H1 (cell line): ENCODE measurements around the gene ZNF619. TPM values are rescaled to one million over a fixed set of nuclear protein-coding genes. Genes with fewer than 3 reads are reported as not detected.
A peak's percentile ranks its signal among the peaks of the same experiment; 100 is the strongest.

Experiments
- CTCF ChIA-PET: fragments of 300-600 bp; sonication (Branson Sonifier 250); formaldehyde crosslinking; loops from one replicate; lab custom pipeline; 2021; ENCODE audit not compliant: partially characterized antibody; lab: Charles Lee
- POLR2A ChIA-PET: fragments of 300-600 bp; sonication (Branson Sonifier 250); formaldehyde crosslinking; loops from one replicate; lab custom pipeline; 2021; ENCODE audit warnings: inconsistent platforms; ENCODE audit not compliant: partially characterized antibody; lab: Charles Lee
- DNase-seq, 2 experiments: peaks; one replicate each; pipeline versions ENCODE4 v3.0.0 to v3.0.0-alpha.2; 2010 to 2022; ENCODE audit warnings: low spot score in 2 of 2, low read depth in 1 of 2, mixed read lengths in 1 of 2
- FAIRE-seq: peaks from 2 replicates; lab custom pipeline; 2011; peaks lifted over from hg19 to GRCh38; lab: Jason Lieb, UNC
- H2AFZ ChIP-seq: 2 replicates; pipeline ENCODE4 v1.8.1; 2012; ENCODE audit warnings: low read length, inconsistent platforms
- H2AK5ac ChIP-seq: 2 replicates; pipeline ENCODE4 v1.6.1; 2013; ENCODE audit warnings: low read depth, low read length
- H2BK120ac ChIP-seq: replicated peaks from 2 replicates; pipeline ENCODE3; 2013; ENCODE audit warnings: low read depth, low read length, inconsistent platforms
- H2BK12ac ChIP-seq: 2 replicates; pipeline ENCODE4 v1.6.1; 2013; ENCODE audit warnings: low read depth, low read length
- H2BK15ac ChIP-seq: 2 replicates; pipeline ENCODE4 v1.6.1; 2013; ENCODE audit warnings: low read length
- H2BK20ac ChIP-seq: 2 replicates; pipeline ENCODE4 v1.6.1; 2013; ENCODE audit warnings: low read length
- H2BK5ac ChIP-seq: 2 replicates; pipeline ENCODE4 v1.6.1; 2013; ENCODE audit warnings: low read depth, low read length
- H3K14ac ChIP-seq: 2 replicates; pipeline ENCODE4 v1.6.1; 2013; ENCODE audit warnings: inconsistent platforms; ENCODE audit not compliant: insufficient read length
- H3K18ac ChIP-seq: 2 replicates; pipeline ENCODE4 v1.6.1; 2013; ENCODE audit warnings: low read length; ENCODE audit errors: extremely low read depth
- H3K23ac ChIP-seq: 2 replicates; pipeline ENCODE4 v1.6.1; 2013; ENCODE audit warnings: inconsistent platforms; ENCODE audit not compliant: insufficient read length
- H3K23me2 ChIP-seq: 2 replicates; pipeline ENCODE4 v1.6.1; 2013; ENCODE audit warnings: low read depth, low read length
- H3K27ac ChIP-seq: 2 replicates; pipeline ENCODE4 v1.6.1; 2011; ENCODE audit warnings: low read depth, low read length, inconsistent platforms
- H3K27me3 ChIP-seq, 4 experiments: replicated peaks in 1 of 4; 1 replicate in 1 of 4; 2 replicates in 3 of 4; pipeline versions ENCODE4 v1.6.1 to v1.8.1; 2011 to 2013; ENCODE audit warnings: low read length in 3 of 4, mild to moderate bottlenecking in 3 of 4, inconsistent platforms in 2 of 4, mixed read lengths in 2 of 4, moderate library complexity in 1 of 4; ENCODE audit not compliant: control insufficient read depth in 3 of 4, insufficient read depth in 3 of 4; ENCODE audit errors: extremely low read depth in 1 of 4
- H3K36me3 ChIP-seq, 4 experiments: 2 replicates each; pipeline versions ENCODE4 v1.6.1 to v1.8.1; 2011 to 2013; ENCODE audit warnings: mild to moderate bottlenecking in 4 of 4, low read length in 3 of 4, moderate library complexity in 2 of 4, control low read depth in 1 of 4, inconsistent platforms in 1 of 4; ENCODE audit not compliant: insufficient read depth in 4 of 4, control insufficient read depth in 2 of 4
- H3K4ac ChIP-seq: replicated peaks from 2 replicates; pipeline ENCODE3; 2013; ENCODE audit warnings: low read length, low read depth, mixed read lengths, inconsistent platforms; ENCODE audit not compliant: insufficient read length
- H3K4me1 ChIP-seq, 4 experiments: replicated peaks in 1 of 4; 1 replicate in 1 of 4; 2 replicates in 3 of 4; pipeline versions ENCODE4 v1.6.1 to v1.8.1; 2011 to 2013; ENCODE audit warnings: low read length in 3 of 4, inconsistent platforms in 2 of 4, mixed read lengths in 1 of 4; ENCODE audit not compliant: insufficient read depth in 4 of 4, control insufficient read depth in 3 of 4
- H3K4me2 ChIP-seq, 2 experiments: 2 replicates each; pipeline versions ENCODE4 v1.6.1 to v1.8.1; 2011 to 2013; ENCODE audit warnings: low read depth in 2 of 2, low read length in 2 of 2, control low read depth in 1 of 2, inconsistent platforms in 1 of 2, mild to moderate bottlenecking in 1 of 2; ENCODE audit not compliant: insufficient read depth in 1 of 2
- H3K4me3 ChIP-seq, 4 experiments: fragments of 200-600, 300-600 bp in 1 of 4; sonication (generic), shearing (Covaris generic), sonication (Bioruptor Twin) in 1 of 4; 2 replicates each; pipeline versions ENCODE4 v1.5.1 to v1.8.1; 2011 to 2016; ENCODE audit warnings: low read length in 4 of 4, low read depth in 3 of 4, control low read depth in 2 of 4, inconsistent platforms in 2 of 4, mild to moderate bottlenecking in 2 of 4, mixed read lengths in 1 of 4, moderate library complexity in 1 of 4; ENCODE audit not compliant: insufficient read depth in 2 of 4; ENCODE audit errors: extremely low read depth in 1 of 4
- H3K56ac ChIP-seq: replicated peaks from 2 replicates; pipeline ENCODE3; 2013; ENCODE audit warnings: low read depth, mild to moderate bottlenecking, mixed read lengths, low read length, inconsistent platforms; ENCODE audit not compliant: insufficient read length
- H3K79me1 ChIP-seq: 2 replicates; pipeline ENCODE4 v1.6.1; 2013; ENCODE audit warnings: low read depth, low read length, control low read depth
- H3K79me2 ChIP-seq, 2 experiments: 2 replicates each; pipeline versions ENCODE4 v1.6.1 to v1.8.1; 2012 to 2013; ENCODE audit warnings: low read length in 2 of 2, mild to moderate bottlenecking in 2 of 2, inconsistent platforms in 1 of 2; ENCODE audit not compliant: insufficient read depth in 2 of 2, control insufficient read depth in 1 of 2
- H3K9ac ChIP-seq, 4 experiments: replicated peaks in 1 of 4; 1 replicate in 1 of 4; 2 replicates in 3 of 4; pipeline versions ENCODE4 v1.6.1 to v1.8.1; 2011 to 2013; ENCODE audit warnings: low read depth in 3 of 4, low read length in 3 of 4, control low read depth in 2 of 4, mild to moderate bottlenecking in 2 of 4, moderate library complexity in 2 of 4, inconsistent platforms in 1 of 4; ENCODE audit errors: extremely low read depth in 1 of 4
- H3K9me3 ChIP-seq, 2 experiments: 2 replicates each; pipeline versions ENCODE4 v1.6.1 to v1.8.1; 2012 to 2013; ENCODE audit warnings: mild to moderate bottlenecking in 2 of 2, moderate library complexity in 2 of 2, control low read depth in 1 of 2, inconsistent platforms in 1 of 2, low read depth in 1 of 2, low read length in 1 of 2, mixed read lengths in 1 of 2; ENCODE audit not compliant: insufficient read depth in 2 of 2
- H4K20me1 ChIP-seq, 2 experiments: replicated peaks in 1 of 2; 2 replicates each; pipeline versions ENCODE3 to v1.8.1; 2011 to 2013; ENCODE audit warnings: inconsistent platforms in 2 of 2, low read length in 2 of 2, mild to moderate bottlenecking in 1 of 2; ENCODE audit not compliant: insufficient read depth in 2 of 2, control insufficient read depth in 1 of 2
- H4K5ac ChIP-seq: 2 replicates; pipeline ENCODE4 v1.6.1; 2013; ENCODE audit warnings: low read length, low read depth, mixed read lengths, inconsistent platforms; ENCODE audit not compliant: insufficient read length
- H4K8ac ChIP-seq: 2 replicates; pipeline ENCODE4 v1.8.0; 2013; ENCODE audit warnings: mild to moderate bottlenecking, moderate library complexity, low read length, inconsistent platforms; ENCODE audit not compliant: insufficient read depth; ENCODE audit errors: extremely low read depth
- H4K91ac ChIP-seq: replicated peaks from 2 replicates; pipeline ENCODE3; 2013; ENCODE audit warnings: low read length, mixed read lengths, inconsistent platforms; ENCODE audit not compliant: insufficient read length
- CHD1 ChIP-seq: IDR thresholded peaks from 2 replicates; pipeline ENCODE4 v1.6.1; 2012; ENCODE audit warnings: low read depth, low read length, improper control_type of control experiment
- POLR2A ChIP-seq, 2 experiments: IDR thresholded peaks; 1 replicate in 1 of 2; 2 replicates in 1 of 2; pipeline ENCODE4 v1.6.1; 2011; ENCODE audit warnings: low read depth in 2 of 2, low read length in 2 of 2, mild to moderate bottlenecking in 2 of 2; ENCODE audit errors: control extremely low read depth in 1 of 2
- WGBS, 2 experiments: shearing (Covaris generic) in 1 of 2; methylation state at CpG; one replicate each; pipeline versions ENCODE4 v1.1.6 to v1.1.7; 2013 to 2015; ENCODE audit warnings: low lambda C conversion rate in 2 of 2, mixed read lengths in 2 of 2, inconsistent platforms in 1 of 2, low coverage in 1 of 2, missing lambda C conversion rate in 1 of 2; ENCODE audit not compliant: insufficient replicate concordance in 2 of 2, insufficient coverage in 1 of 2, insufficient read length in 1 of 2; ENCODE audit errors: extremely low coverage in 1 of 2, missing lambda C conversion rate in 1 of 2; 5-methylcytosine and 5-hydroxymethylcytosine counted together
- polyA plus RNA-seq, 7 experiments: library from polyadenylated mRNA; depleted of rRNA in 3 of 7; stranded (reverse) in 5 of 7; unstranded in 2 of 7; fragments of >200 nt in 5 of 7; fragments of 200-250 nt in 2 of 7; gene quantifications; 1 replicate in 5 of 7; 2 replicates in 1 of 7; 4 replicates in 1 of 7; pipeline versions ENCODE4 v1.2.1 to v1.2.3, GENCODE V29; 2011 to 2013; ENCODE audit warnings: missing spikeins in 2 of 7, mixed read lengths in 2 of 7
- total RNA-seq: library from RNA; stranded (reverse); fragmentation: NEBNext Ultra II Directional; extraction: Animal tissue kit (Norgen Biotek cat#: 25700); gene quantifications from 2 replicates; pipeline ENCODE4 v1.2.1, GENCODE V29; 2021

Gene ZNF619
- total and polyA plus RNA-seq, 2 of the 8 experiments (the other 6 are each of a cell fraction or from before 2014, with no cell fraction given): 2.3 to 8.2 TPM

DNA sequence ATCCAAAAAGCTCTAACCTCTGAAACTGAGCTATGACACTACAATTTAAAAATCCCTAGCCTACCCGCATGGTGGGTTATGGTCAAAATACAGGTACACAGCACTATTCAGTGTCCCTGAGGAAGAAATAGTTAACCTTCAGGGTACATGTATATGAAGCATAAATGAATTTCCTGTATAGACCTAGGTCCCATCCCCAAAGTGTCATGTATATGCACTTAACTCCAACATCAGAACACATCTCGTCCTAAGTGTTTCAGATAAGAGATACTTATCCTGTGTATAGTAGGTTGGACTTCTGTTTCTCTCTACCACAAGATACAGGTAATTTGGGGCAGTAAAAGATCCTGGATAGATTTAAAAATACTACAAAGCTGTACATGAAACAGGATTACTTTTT, 13.3 kb upstream of the ZNF619 start:
- FAIRE-seq (no peak), DNase-seq (no peak)
- Histone ChIP-seq H3K4me2 (no peak overlapping the region), H4K20me1 (peaks cover 14% of the 10 kb centered on the region in 2 experiments), H3K9ac (no peak overlapping the region), H2BK15ac (no peak overlapping the region), H3K79me1 (peaks cover 2% of the 10 kb centered on the region; the same call in 1 of the 2 replicates), H4K5ac (no peak overlapping the region), H2BK5ac (no peak overlapping the region), H3K4me1 (peaks cover 0 to 1% (median under 1%) of the 10 kb centered on the region in 4 experiments; a peak in 4 of 7 replicates), H3K4me3 (no peak overlapping the region), H3K23me2 (no peaks in the 10 kb centered on the region), H2BK12ac (no peak overlapping the region), H3K36me3 (peaks cover 20 to 75% (median 49%) of the 10 kb centered on the region in 4 experiments), H3K18ac (no peak overlapping the region), H3K27me3 (no peaks in the 10 kb centered on the region), H2AFZ (no peak overlapping the region), H3K14ac (no peak overlapping the region), H3K27ac (no peak overlapping the region), H2BK120ac (no peak overlapping the region), H3K9me3 (no peaks in the 10 kb centered on the region), H3K23ac (no peak overlapping the region), H2BK20ac (no peak overlapping the region), H4K8ac (no peak overlapping the region), H3K4ac (no peak overlapping the region), H3K79me2 (peaks cover 2 to 16% of the 10 kb centered on the region in 2 experiments; a peak in 3 of 4 replicates), H3K56ac (no peak overlapping the region), H4K91ac (no peak overlapping the region), H2AK5ac (no peak overlapping the region)
- POLR2A ChIA-PET: interaction anchor here (0.7 to 4.6 kb wide), 15 partner anchors 9 to 1092 kb away, joined by 3 to 50 read pairs (median 5); partner anchors contain the start of genes ZNF619, ZNF620 and ZNF621
- TF ChIP-seq POLR2A (IDR thresholded peaks at IDR 0.05; ENCODE audit: control extremely low read depth in 1 of 2, low read depth in 2 of 2, low read length in 2 of 2): peak; percentile 33 to 54; a peak in 2 of 3 replicates
- no peak for TF ChIP-seq CHD1
- CTCF ChIA-PET: interaction anchor here (1.4 kb wide), 1 partner anchor 9 kb away, joined by 3 read pairs; no protein-coding TSS in a partner anchor
- WGBS, 2 experiments: 89% methylated on average over 2 of the region's 2 CpGs; no CpG with 5 or more reads in 1 of the 2 experiments
